ENCODE results near the gene RBMS2. TPM values are rescaled to one million over a fixed set of nuclear protein-coding genes. Genes with fewer than 3 reads are reported as not detected.
A peak's percentile ranks its signal among the peaks of the same experiment; 100 is the strongest.
"Not testable (repeated sequence)": the region's sequence is repeated elsewhere in the genome, so short reads cannot be mapped to it uniquely, and the experiment has no call there.

Gene RBMS2
- total and polyA plus RNA-seq, 4 experiments from 2014 or later = 0.39 to 2.0 (median 1.5) TPM

DNA sequence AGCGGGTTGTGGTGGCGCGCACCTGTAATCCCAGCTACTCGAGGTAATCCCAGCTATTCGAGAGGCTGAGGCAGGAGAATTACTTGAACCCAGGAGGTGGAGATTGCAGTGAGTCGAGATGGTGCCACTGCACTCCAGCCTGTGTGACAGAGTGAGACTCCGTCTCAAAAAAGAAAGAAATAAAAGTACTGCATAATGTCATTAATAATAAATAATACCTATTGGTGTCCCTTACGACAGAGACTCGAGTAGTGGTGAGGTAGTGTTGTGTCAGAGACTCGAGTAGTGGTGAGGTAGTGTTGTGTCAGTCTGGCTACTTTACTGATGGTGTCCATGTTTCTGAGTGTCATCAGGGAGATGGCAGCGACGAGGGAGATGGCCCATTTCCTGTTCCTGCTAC lies 34.9 kb upstream of the RBMS2 start:
- DNase-seq = no peak
- H3K4me3 Mint-ChIP-seq = peak overlapping the region; percentile 47 to 98 (median 92)
- peaks cover 0 to 2% of the 10 kb centered on the region in 2 donors for H3K36me3 Mint-ChIP-seq
- no peaks in the 10 kb centered on the region for H3K9me3 Mint-ChIP-seq
- no peaks in the 10 kb centered on the region for H3K9me3 ChIP-seq (ENCODE audit: control insufficient read depth in 1 of 2, low read length in 2 of 2)
- ChIA-PET POLR2A (ENCODE audit: partially characterized antibody) (no interaction called here), CTCF (ENCODE audit: partially characterized antibody) (interaction anchor here (1.1 to 1.4 kb wide), 2 partner anchors 9 to 23 kb away, joined by 3 to 4 read pairs; no protein-coding TSS in a partner anchor)
- intact Hi-C loops (cut with micrococcal nuclease) = no loop called here
- peaks cover 14% of the 10 kb centered on the region for H3K4me1 ChIP-seq (ENCODE audit: insufficient read depth, low read length)
- H3K27ac Mint-ChIP-seq = peak overlapping the region in 2 of 7 donors; percentile 27 to 42
- no peak overlapping the region for H3K4me3 ChIP-seq (ENCODE audit: low read length in 2 of 2)
- H3K27ac ChIP-seq (ENCODE audit: low read depth, low read length) = no peak overlapping the region
- H3K36me3 ChIP-seq (ENCODE audit: insufficient read depth, low read length) = no peaks in the 10 kb centered on the region
- H3K27me3 Mint-ChIP-seq = peaks cover 5 to 10% of the 10 kb centered on the region in 2 donors
- H3K4me1 Mint-ChIP-seq = peaks cover 11 to 21% (median 15%) of the 10 kb centered on the region in 4 donors
- no peaks in the 10 kb centered on the region for H3K27me3 ChIP-seq (ENCODE audit: insufficient read depth, low read length)

DNA sequence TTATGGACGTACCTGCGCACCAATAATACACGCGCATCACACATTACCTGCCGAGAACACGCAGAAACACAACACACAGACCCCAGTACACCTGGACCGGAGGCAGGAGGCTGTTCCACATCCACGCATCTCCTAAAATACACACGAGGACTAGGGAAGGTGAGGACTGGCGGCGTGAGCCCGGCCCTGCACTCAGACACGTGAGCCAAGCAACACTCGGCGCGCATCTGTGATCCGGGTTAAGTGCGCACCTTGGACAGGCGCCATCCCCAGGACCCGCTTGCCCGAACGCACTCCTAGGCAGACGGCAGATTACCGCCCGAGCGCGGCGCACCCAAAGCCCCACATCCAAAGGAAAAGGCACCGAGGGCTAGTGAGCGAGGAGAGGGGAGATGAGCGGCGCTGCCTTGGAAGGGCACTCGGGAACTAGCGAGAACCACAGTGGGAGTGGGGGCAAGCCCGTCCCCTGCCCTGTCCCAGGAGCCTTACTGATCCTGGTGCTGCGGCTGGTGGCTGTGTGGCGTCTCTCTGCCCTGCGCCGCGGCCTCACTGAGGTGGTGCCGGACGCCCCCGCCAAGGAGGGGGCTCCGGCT lies 34.1 kb upstream of the RBMS2 start:
- Histone ChIP-seq H3K4me3 (ENCODE audit: low read length in 2 of 2) (peak overlapping the region; percentile 61 to 78), H3K4me1 (ENCODE audit: insufficient read depth, low read length) (peaks cover 14% of the 10 kb centered on the region), H3K9me3 (ENCODE audit: control insufficient read depth in 1 of 2, low read length in 2 of 2) (no peaks in the 10 kb centered on the region), H3K27me3 (ENCODE audit: insufficient read depth, low read length) (no peaks in the 10 kb centered on the region), H3K36me3 (ENCODE audit: insufficient read depth, low read length) (no peaks in the 10 kb centered on the region), H3K27ac (ENCODE audit: low read depth, low read length) (no peak overlapping the region)
- peak in 3 of 5 donors; percentile 18 to 35 (median 25) for DNase-seq
- peaks cover 7 to 10% of the 10 kb centered on the region in 2 donors for H3K27me3 Mint-ChIP-seq
- CTCF ChIA-PET (ENCODE audit: partially characterized antibody) = no interaction called here
- H3K36me3 Mint-ChIP-seq = peaks cover 0 to 2% of the 10 kb centered on the region in 2 donors
- H3K9me3 Mint-ChIP-seq = no peaks in the 10 kb centered on the region
- intact Hi-C loops (cut with micrococcal nuclease) = loop anchor here (1.0 kb wide), 1 partner anchor 19 kb away; the partner anchor contains the start of gene SPRYD4
- POLR2A ChIA-PET (ENCODE audit: partially characterized antibody) = interaction anchor here (1.0 to 1.8 kb wide), 9 partner anchors 19 to 514 kb away, joined by 3 to 9 read pairs (median 4); partner anchors contain the start of genes CNPY2, NACA, RAB5B and RNF41
- peak overlapping the region; percentile 89 to 98 (median 94) for H3K4me3 Mint-ChIP-seq
- H3K27ac Mint-ChIP-seq = peak overlapping the region in 6 of 7 donors; percentile 38 to 93 (median 78)
- peaks cover 11 to 21% (median 15%) of the 10 kb centered on the region in 4 donors for H3K4me1 Mint-ChIP-seq

DNA sequence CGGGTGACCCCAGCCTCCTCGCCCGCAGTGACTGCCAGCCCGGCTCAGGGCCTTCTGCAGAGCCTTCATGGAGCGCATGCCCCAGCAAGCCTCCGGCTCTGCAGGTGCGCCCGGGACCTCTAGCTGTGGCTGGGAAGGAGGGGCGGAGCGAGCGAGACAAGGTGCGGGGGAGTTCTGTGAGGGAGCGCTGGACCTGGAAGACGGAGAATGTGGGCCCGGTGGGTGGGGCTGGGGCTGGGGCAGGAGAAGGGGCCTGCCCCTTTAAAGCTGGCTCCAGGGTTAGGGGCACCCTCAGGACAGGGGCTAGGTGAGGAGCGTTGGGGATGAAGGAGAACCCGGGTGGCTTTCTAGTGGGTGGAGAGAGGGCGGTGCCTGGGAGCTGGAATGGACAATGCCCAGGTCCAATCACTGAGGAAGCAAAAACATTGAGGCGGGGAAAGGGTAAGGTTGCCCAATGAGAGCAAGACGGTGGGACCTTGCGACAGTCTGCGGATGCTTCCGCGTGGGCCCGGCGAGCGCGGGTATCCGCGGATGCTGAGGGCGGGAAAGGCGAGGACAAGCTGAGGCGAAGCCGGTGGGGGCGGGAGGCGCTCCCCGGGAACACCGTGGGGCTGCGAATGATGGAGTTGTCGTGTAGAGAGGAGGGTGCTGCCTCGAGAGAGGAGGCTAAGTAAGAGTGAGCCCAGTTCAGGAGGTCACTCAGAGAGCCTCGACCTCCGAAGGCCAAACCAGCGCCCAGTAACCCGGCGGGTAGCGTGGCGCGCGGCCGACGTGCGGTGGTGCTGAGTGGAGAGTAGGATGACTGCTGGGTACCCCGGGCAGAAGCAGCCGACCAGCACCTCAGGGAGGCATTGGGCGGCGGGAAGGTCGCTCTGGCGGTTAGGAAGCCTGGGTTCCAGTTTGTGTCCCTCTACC lies 33.3 kb upstream of the RBMS2 start, which contains the start of gene GLS2:
TSS of gene GLS2 (minus strand) at position 121 of the 915 bp plus-strand sequence. CDS start at position 78, 43 bp downstream.
- H3K4me1 Mint-ChIP-seq = peaks cover 11 to 21% (median 15%) of the 10 kb centered on the region in 4 donors
- H3K9me3 Mint-ChIP-seq = no peaks in the 10 kb centered on the region
- ChIA-PET POLR2A (ENCODE audit: partially characterized antibody) (interaction anchor here (0.6 to 1.8 kb wide), 13 partner anchors 20 to 515 kb away, joined by 3 to 9 read pairs (median 4); partner anchors contain the start of genes ATP5F1B, CNPY2, NACA and RAB5B), CTCF (ENCODE audit: partially characterized antibody) (interaction anchor here (0.6 to 1.3 kb wide), 3 partner anchors 8 to 369 kb away, joined by 3 to 4 read pairs (median 3); no protein-coding TSS in a partner anchor)
- H3K4me1 ChIP-seq (ENCODE audit: insufficient read depth, low read length) = peaks cover 14% of the 10 kb centered on the region
- H3K4me3 Mint-ChIP-seq = peak within 1 kb of the TSS; percentile 89 to 98 (median 94)
- no peaks in the 10 kb centered on the region for H3K9me3 ChIP-seq (ENCODE audit: control insufficient read depth in 1 of 2, low read length in 2 of 2)
- DNase-seq = peak; percentile 80 to 84 (median 82)
- no peaks in the 10 kb centered on the region for H3K36me3 ChIP-seq (ENCODE audit: insufficient read depth, low read length)
- peak within 1 kb of the TSS; percentile 16 to 95 (median 87) for H3K27ac Mint-ChIP-seq
- intact Hi-C loops (cut with micrococcal nuclease) = loop anchor here (1.0 kb wide), 1 partner anchor 20 kb away; the partner anchor contains the start of gene SPRYD4
- no peak within 1 kb of the TSS for H3K27ac ChIP-seq (ENCODE audit: low read depth, low read length)
- no peaks in the 10 kb centered on the region for H3K27me3 ChIP-seq (ENCODE audit: insufficient read depth, low read length)
- peaks cover 0 to 2% of the 10 kb centered on the region in 2 donors for H3K36me3 Mint-ChIP-seq
- peak within 1 kb of the TSS; percentile 61 to 78 for H3K4me3 ChIP-seq (ENCODE audit: low read length in 2 of 2)
- peaks cover 10% of the 10 kb centered on the region in 2 donors for H3K27me3 Mint-ChIP-seq

DNA sequence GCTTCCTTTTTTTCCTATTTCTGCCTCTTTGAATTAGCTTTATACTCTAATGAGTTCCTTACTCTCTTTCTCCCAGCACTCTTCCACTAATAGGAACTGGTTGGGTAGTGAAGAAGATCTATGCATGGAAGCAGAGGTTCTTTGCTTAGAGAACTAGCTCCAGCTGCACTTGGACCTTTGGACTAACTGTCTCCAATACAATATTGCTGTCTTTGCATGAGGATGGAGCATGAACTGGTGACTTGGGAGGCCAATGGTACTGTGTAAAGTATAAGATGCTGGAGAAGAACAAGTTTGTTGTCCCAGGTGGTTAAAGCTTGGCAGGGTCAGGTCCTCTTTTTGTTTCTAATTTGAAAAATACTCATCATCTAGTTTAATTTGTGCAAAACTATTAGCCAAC lies 31.3 kb upstream of the RBMS2 start:
- no peak for DNase-seq
- Histone ChIP-seq H3K27me3 (ENCODE audit: insufficient read depth, low read length) (no peaks in the 10 kb centered on the region), H3K9me3 (ENCODE audit: control insufficient read depth in 1 of 2, low read length in 2 of 2) (no peaks in the 10 kb centered on the region), H3K4me3 (ENCODE audit: low read length in 2 of 2) (no peak overlapping the region), H3K27ac (ENCODE audit: low read depth, low read length) (no peak overlapping the region), H3K36me3 (ENCODE audit: insufficient read depth, low read length) (no peaks in the 10 kb centered on the region), H3K4me1 (ENCODE audit: insufficient read depth, low read length) (peaks cover 14% of the 10 kb centered on the region)
- no peak overlapping the region for H3K27ac Mint-ChIP-seq
- peaks cover 11 to 21% (median 15%) of the 10 kb centered on the region in 4 donors for H3K4me1 Mint-ChIP-seq
- ChIA-PET POLR2A (ENCODE audit: partially characterized antibody) (interaction anchor here (1.4 kb wide), 1 partner anchor 21 kb away, joined by 3 read pairs; no protein-coding TSS in a partner anchor), CTCF (ENCODE audit: partially characterized antibody) (interaction anchor here (0.7 to 2.2 kb wide), 2 partner anchors 27 to 301 kb away, joined by 3 to 5 read pairs; partner anchors contain the start of gene SMARCC2)
- intact Hi-C loops (cut with micrococcal nuclease) = no loop called here
- peaks cover 10 to 14% of the 10 kb centered on the region in 2 donors for H3K27me3 Mint-ChIP-seq
- H3K4me3 Mint-ChIP-seq = no peak overlapping the region
- peaks cover 0 to 2% of the 10 kb centered on the region in 2 donors for H3K36me3 Mint-ChIP-seq
- no peaks in the 10 kb centered on the region for H3K9me3 Mint-ChIP-seq

DNA sequence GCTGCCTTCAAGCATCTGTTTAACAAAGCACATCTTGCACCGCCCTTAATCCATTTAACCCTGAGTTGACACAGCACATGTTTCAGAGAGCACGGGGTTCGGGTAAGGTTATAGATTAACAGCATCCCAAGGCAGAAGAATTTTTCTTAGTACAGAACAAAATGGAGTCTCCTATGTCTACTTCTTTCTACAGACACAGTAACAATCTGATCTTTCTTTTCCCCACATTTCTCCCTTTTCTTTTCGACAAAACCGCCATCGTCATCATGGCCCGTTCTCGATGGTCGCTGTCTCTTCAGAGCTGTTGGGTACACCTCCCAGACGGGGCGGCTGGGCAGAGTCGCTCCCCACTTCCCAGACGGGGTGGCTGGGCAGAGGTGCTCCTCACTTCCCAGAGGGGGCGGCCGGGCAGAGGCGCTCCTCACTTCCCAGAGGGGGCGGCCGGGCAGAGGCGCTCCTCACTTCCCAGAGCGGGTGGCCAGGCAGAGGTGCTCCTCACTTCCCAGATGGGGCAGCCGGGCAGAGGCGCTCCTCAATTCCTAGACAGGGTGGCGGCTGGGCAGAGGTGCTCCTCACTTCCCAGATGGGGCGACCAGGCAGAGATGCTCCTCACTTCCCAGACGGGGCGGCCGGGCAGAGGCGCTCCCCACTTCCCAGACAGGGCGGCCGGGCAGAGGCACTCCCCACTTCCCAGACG lies 28.1 kb upstream of the RBMS2 start:
- H3K36me3 ChIP-seq (ENCODE audit: insufficient read depth, low read length); H3K27ac ChIP-seq (ENCODE audit: low read depth, low read length); DNase-seq; H3K4me1 Mint-ChIP-seq; H3K4me3 Mint-ChIP-seq; H3K9me3 Mint-ChIP-seq; H3K27ac Mint-ChIP-seq; intact Hi-C loops (cut with micrococcal nuclease); H3K4me1 ChIP-seq (ENCODE audit: insufficient read depth, low read length); H3K27me3 ChIP-seq (ENCODE audit: insufficient read depth, low read length); POLR2A ChIA-PET (ENCODE audit: partially characterized antibody); H3K9me3 ChIP-seq (ENCODE audit: control insufficient read depth in 1 of 2, low read length in 2 of 2); CTCF ChIA-PET (ENCODE audit: partially characterized antibody); H3K36me3 Mint-ChIP-seq; H3K4me3 ChIP-seq (ENCODE audit: low read length in 2 of 2): not testable (repeated sequence)
- peaks cover 8 to 14% of the 10 kb centered on the region in 2 donors for H3K27me3 Mint-ChIP-seq

DNA sequence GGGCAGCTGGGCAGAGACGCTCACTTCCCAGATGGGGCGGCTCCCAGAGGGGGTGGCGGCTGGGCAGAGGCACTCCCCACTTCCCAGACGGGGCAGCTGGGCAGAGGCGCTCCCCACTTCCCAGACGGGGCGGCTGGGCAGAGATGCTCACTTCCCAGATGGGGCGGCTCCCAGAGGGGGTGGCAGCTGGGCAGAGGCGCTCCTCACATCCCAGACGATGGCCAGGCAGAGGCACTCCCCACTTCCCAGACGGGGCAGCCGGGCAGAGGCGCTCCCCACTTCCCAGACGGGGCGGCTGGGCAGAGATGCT lies 27.6 kb upstream of the RBMS2 start:
- CTCF ChIA-PET (ENCODE audit: partially characterized antibody); H3K27ac ChIP-seq (ENCODE audit: low read depth, low read length); DNase-seq; H3K36me3 Mint-ChIP-seq; intact Hi-C loops (cut with micrococcal nuclease); H3K4me3 Mint-ChIP-seq; H3K9me3 Mint-ChIP-seq; H3K27me3 ChIP-seq (ENCODE audit: insufficient read depth, low read length); H3K4me1 ChIP-seq (ENCODE audit: insufficient read depth, low read length); POLR2A ChIA-PET (ENCODE audit: partially characterized antibody); H3K9me3 ChIP-seq (ENCODE audit: control insufficient read depth in 1 of 2, low read length in 2 of 2); H3K27ac Mint-ChIP-seq; H3K36me3 ChIP-seq (ENCODE audit: insufficient read depth, low read length); H3K4me1 Mint-ChIP-seq; H3K4me3 ChIP-seq (ENCODE audit: low read length in 2 of 2): not testable (repeated sequence)
- peaks cover 8 to 14% of the 10 kb centered on the region in 2 donors for H3K27me3 Mint-ChIP-seq
